H9 (cell line): ENCODE results near the gene ASCC1. TPM values are rescaled to one million over a fixed set of nuclear protein-coding genes. Genes with fewer than 3 reads are reported as not detected.

Experiments used
- DNase-seq: peaks from one replicate; pipeline ENCODE4 v3.0.0-alpha.2; 2017
- H2AFZ ChIP-seq: one replicate; pipeline ENCODE4 v1.6.1; 2013; ENCODE audit warnings: mild to moderate bottlenecking, low read length, control low read depth, moderate library complexity
- H2AK5ac ChIP-seq: 2 replicates; pipeline ENCODE4 v1.6.1; 2013; ENCODE audit warnings: low read length, control low read depth, mixed read lengths; ENCODE audit not compliant: insufficient read length
- H2BK120ac ChIP-seq: one replicate; pipeline ENCODE4 v1.6.1; 2013; ENCODE audit warnings: low read depth, mild to moderate bottlenecking, low read length, control low read depth, inconsistent platforms; ENCODE audit not compliant: poor library complexity, severe bottlenecking
- H2BK12ac ChIP-seq: 2 replicates; pipeline ENCODE4 v1.6.1; 2013; ENCODE audit warnings: low read length, control low read depth, mixed read lengths, low read depth; ENCODE audit not compliant: insufficient read length
- H2BK15ac ChIP-seq: 2 replicates; pipeline ENCODE4 v1.6.1; 2013; ENCODE audit warnings: low read depth, low read length, control low read depth
- H2BK20ac ChIP-seq: one replicate; pipeline ENCODE4 v1.6.1; 2013; ENCODE audit warnings: low read depth, mild to moderate bottlenecking, low read length, control low read depth, inconsistent platforms; ENCODE audit not compliant: poor library complexity, severe bottlenecking
- H2BK5ac ChIP-seq: 2 replicates; pipeline ENCODE4 v1.6.1; 2013; ENCODE audit warnings: low read length, control low read depth, mixed read lengths; ENCODE audit not compliant: insufficient read length
- H3K14ac ChIP-seq: 2 replicates; pipeline ENCODE4 v1.6.1; 2013; ENCODE audit warnings: low read length, control low read depth; ENCODE audit not compliant: insufficient read depth
- H3K18ac ChIP-seq: 2 replicates; pipeline ENCODE4 v1.6.1; 2013; ENCODE audit warnings: low read depth, mild to moderate bottlenecking, mixed read lengths, low read length, control low read depth; ENCODE audit not compliant: insufficient read length
- H3K23ac ChIP-seq: 2 replicates; pipeline ENCODE4 v1.6.1; 2013; ENCODE audit warnings: low read length, control low read depth, mixed read lengths, low read depth; ENCODE audit not compliant: insufficient read length
- H3K23me2 ChIP-seq: 2 replicates; pipeline ENCODE4 v1.6.1; 2013; ENCODE audit warnings: low read depth, mild to moderate bottlenecking, mixed read lengths, low read length, control low read depth; ENCODE audit not compliant: insufficient read length, poor library complexity, severe bottlenecking
- H3K27ac ChIP-seq: 2 replicates; pipeline ENCODE4 v1.5.1; 2013; ENCODE audit warnings: low read length, control low read depth, mixed read lengths, low read depth; ENCODE audit not compliant: insufficient read length
- H3K27me3 ChIP-seq: 2 replicates; pipeline ENCODE4 v1.6.1; 2013; ENCODE audit warnings: low read length, control low read depth, inconsistent platforms; ENCODE audit not compliant: insufficient read depth
- H3K4ac ChIP-seq: 2 replicates; pipeline ENCODE4 v1.6.1; 2013; ENCODE audit warnings: low read depth, mild to moderate bottlenecking, control low read depth, inconsistent platforms, low read length, moderate library complexity
- H3K4me1 ChIP-seq: 2 replicates; pipeline ENCODE4 v1.6.1; 2013; ENCODE audit warnings: low read length, control low read depth, inconsistent platforms; ENCODE audit not compliant: insufficient read depth
- H3K4me2 ChIP-seq: 2 replicates; pipeline ENCODE4 v1.6.1; 2013; ENCODE audit warnings: low read length, control low read depth, mixed read lengths; ENCODE audit not compliant: insufficient read length, insufficient read depth
- H3K56ac ChIP-seq: 2 replicates; pipeline ENCODE4 v1.6.1; 2013; ENCODE audit warnings: low read depth, mild to moderate bottlenecking, mixed read lengths, low read length, control low read depth; ENCODE audit not compliant: insufficient read length
- H3K79me1 ChIP-seq: 2 replicates; pipeline ENCODE4 v1.6.1; 2013; ENCODE audit warnings: low read depth, mild to moderate bottlenecking, moderate library complexity, low read length, control low read depth, inconsistent platforms; ENCODE audit not compliant: insufficient read depth, poor library complexity, severe bottlenecking
- H3K79me2 ChIP-seq: 2 replicates; pipeline ENCODE4 v1.6.1; 2013; ENCODE audit warnings: low read length, control low read depth, inconsistent platforms; ENCODE audit not compliant: insufficient read depth
- H3K9ac ChIP-seq: 2 replicates; pipeline ENCODE4 v1.6.1; 2013; ENCODE audit warnings: low read length, control low read depth, mixed read lengths; ENCODE audit not compliant: insufficient read length; ENCODE audit errors: extremely low read depth
- H3K9me3 ChIP-seq: one replicate; pipeline ENCODE4 v1.6.1; 2013; ENCODE audit warnings: low read depth, low read length, inconsistent platforms; ENCODE audit not compliant: control insufficient read depth
- H3T11ph ChIP-seq: one replicate; pipeline ENCODE4 v1.6.1; 2013; ENCODE audit warnings: mild to moderate bottlenecking, low read length, control low read depth, inconsistent platforms
- H4K20me1 ChIP-seq: one replicate; pipeline ENCODE4 v1.6.1; 2013; ENCODE audit not compliant: control insufficient read depth, insufficient read length, insufficient read depth
- H4K5ac ChIP-seq: 2 replicates; pipeline ENCODE4 v1.6.1; 2013; ENCODE audit warnings: low read depth, mild to moderate bottlenecking, mixed read lengths, low read length, control low read depth; ENCODE audit not compliant: insufficient read length
- H4K8ac ChIP-seq: replicated peaks from 2 replicates; pipeline ENCODE4 v1.6.1; 2013; ENCODE audit warnings: low read length, control low read depth, mixed read lengths, low read depth; ENCODE audit not compliant: insufficient read length
- H4K91ac ChIP-seq: 2 replicates; pipeline ENCODE4 v1.6.1; 2013; ENCODE audit warnings: low read depth, mild to moderate bottlenecking, moderate library complexity, mixed read lengths, low read length, control low read depth; ENCODE audit not compliant: insufficient read length
- H3K27ac Mint-ChIP-seq, 3 experiments: 2 replicates in 2 of 3; 3 replicates in 1 of 3; pipeline ENCODE4 v1.8.0; 2020 to 2021; ENCODE audit warnings: mixed read lengths in 3 of 3, mild to moderate bottlenecking in 1 of 3, moderate library complexity in 1 of 3
- H3K27me3 Mint-ChIP-seq: 2 replicates; pipeline ENCODE4 v1.8.0; 2021; ENCODE audit warnings: low read depth, mild to moderate bottlenecking, moderate library complexity, mixed read lengths
- H3K36me3 Mint-ChIP-seq, 3 experiments: 2 replicates in 2 of 3; 3 replicates in 1 of 3; pipeline ENCODE4 v1.8.0; 2020 to 2021; ENCODE audit warnings: low read depth in 3 of 3, mixed read lengths in 3 of 3; ENCODE audit not compliant: insufficient read depth in 1 of 3
- H3K4me1 Mint-ChIP-seq, 2 experiments: 2 replicates each; pipeline ENCODE4 v1.8.0; 2020; ENCODE audit warnings: mixed read lengths in 2 of 2
- H3K4me3 Mint-ChIP-seq, 2 experiments: 2 replicates in 1 of 2; 3 replicates in 1 of 2; pipeline ENCODE4 v1.8.0; 2020 to 2021; ENCODE audit warnings: mild to moderate bottlenecking in 2 of 2, mixed read lengths in 2 of 2, moderate library complexity in 1 of 2
- H3K9me3 Mint-ChIP-seq, 2 experiments: 2 replicates in 1 of 2; 3 replicates in 1 of 2; pipeline ENCODE4 v1.8.0; 2020; ENCODE audit warnings: mild to moderate bottlenecking in 2 of 2, mixed read lengths in 2 of 2, moderate library complexity in 1 of 2
- WGBS: extraction: QIAGEN DNeasy Blood & Tissue Kit; methylation state at CpG from one replicate; pipeline ENCODE4 v1.1.7; 2013; ENCODE audit warnings: missing lambda C conversion rate, low lambda C conversion rate, mixed read lengths; ENCODE audit not compliant: insufficient read length; ENCODE audit errors: extremely low coverage; 5-methylcytosine and 5-hydroxymethylcytosine counted together
- total RNA-seq: library from RNA; stranded (reverse); gene quantifications from 2 replicates; pipeline ENCODE4 v1.2.1, GENCODE V29; 2021
- TF ChIP-seq, protein P1 (sequence below): fragments of 200-600 bp; sonication (generic); conservative IDR thresholded peaks from 3 replicates; pipeline ENCODE4 v1.8.0; 2021; ENCODE audit warnings: antibody characterized with exemption, mild to moderate bottlenecking

ASCC1 gene
- total RNA-seq, 1 experiment from 2014 or later = 41.2 TPM

DNA sequence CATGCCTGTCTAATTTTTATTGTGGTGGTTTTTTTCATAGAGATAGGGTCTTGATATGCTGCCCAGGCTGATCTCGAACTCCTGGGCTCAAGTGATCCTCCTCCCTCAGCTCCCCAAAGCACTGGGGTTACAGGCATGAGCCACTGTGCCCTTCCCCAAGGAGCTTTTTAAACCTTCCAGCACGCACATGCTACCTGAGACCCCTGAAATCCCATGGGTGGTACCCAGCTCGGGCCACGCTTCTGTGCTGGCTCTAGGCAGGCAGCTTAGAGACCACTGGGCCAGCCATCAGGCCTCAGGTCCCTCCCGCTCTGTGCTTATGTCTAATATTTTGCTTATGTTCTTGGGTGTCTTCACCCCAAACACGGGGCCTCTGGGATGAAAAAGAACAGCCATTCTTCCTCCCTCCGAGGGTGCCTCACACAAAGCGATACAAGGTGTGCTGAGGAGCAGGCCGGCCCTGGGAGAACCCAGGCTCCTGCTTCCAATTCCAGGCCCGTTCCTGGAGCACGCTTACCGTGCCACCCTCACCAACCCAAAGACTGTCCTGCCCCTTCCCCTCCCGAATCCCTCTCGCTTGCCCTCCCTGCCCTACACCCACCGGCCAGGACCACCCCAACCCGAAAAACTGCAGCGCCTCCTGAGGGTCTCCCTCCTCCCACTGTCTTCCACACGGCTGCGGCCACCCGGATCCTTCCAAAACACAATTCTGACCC lies 138.6 kb downstream of the ASCC1 start:
- no peak for DNase-seq

More for the DNA sequence above, 138.6 kb downstream of the ASCC1 start:
- Mint-ChIP-seq H3K9me3 (no peaks in the 10 kb centered on the region), H3K27ac (no peak overlapping the region; a peak in 1 of 7 replicates), H3K4me3 (no peak overlapping the region), H3K36me3 (no peaks in the 10 kb centered on the region), H3K27me3 (no peaks in the 10 kb centered on the region; the same call in none of the 2 replicates), H3K4me1 (peaks cover 6 to 28% of the 10 kb centered on the region in 2 experiments; a peak in 3 of 4 replicates)
- H2BK15ac ChIP-seq = no peak overlapping the region
- H3K79me1 ChIP-seq = no peaks in the 10 kb centered on the region
- no peak overlapping the region for H2AK5ac ChIP-seq
- H3K9me3 ChIP-seq = no peaks in the 10 kb centered on the region
- no peaks in the 10 kb centered on the region for H4K20me1 ChIP-seq
- no peaks in the 10 kb centered on the region for H3K27me3 ChIP-seq
- H2BK20ac ChIP-seq = no peak overlapping the region
- H3K56ac ChIP-seq = no peak overlapping the region
- no peaks in the 10 kb centered on the region for H3K4me1 ChIP-seq
- no peak overlapping the region for H2AFZ ChIP-seq
- no peaks in the 10 kb centered on the region for H3K23me2 ChIP-seq
- no peak overlapping the region for H3K23ac ChIP-seq
- no peak overlapping the region for H3T11ph ChIP-seq
- no peak overlapping the region for H2BK12ac ChIP-seq
- H3K79me2 ChIP-seq = no peaks in the 10 kb centered on the region
- WGBS = no CpG with 5 or more reads among the region's 20 CpGs
- no peak overlapping the region for H3K27ac ChIP-seq
- TF ChIP-seq, protein P1, sequence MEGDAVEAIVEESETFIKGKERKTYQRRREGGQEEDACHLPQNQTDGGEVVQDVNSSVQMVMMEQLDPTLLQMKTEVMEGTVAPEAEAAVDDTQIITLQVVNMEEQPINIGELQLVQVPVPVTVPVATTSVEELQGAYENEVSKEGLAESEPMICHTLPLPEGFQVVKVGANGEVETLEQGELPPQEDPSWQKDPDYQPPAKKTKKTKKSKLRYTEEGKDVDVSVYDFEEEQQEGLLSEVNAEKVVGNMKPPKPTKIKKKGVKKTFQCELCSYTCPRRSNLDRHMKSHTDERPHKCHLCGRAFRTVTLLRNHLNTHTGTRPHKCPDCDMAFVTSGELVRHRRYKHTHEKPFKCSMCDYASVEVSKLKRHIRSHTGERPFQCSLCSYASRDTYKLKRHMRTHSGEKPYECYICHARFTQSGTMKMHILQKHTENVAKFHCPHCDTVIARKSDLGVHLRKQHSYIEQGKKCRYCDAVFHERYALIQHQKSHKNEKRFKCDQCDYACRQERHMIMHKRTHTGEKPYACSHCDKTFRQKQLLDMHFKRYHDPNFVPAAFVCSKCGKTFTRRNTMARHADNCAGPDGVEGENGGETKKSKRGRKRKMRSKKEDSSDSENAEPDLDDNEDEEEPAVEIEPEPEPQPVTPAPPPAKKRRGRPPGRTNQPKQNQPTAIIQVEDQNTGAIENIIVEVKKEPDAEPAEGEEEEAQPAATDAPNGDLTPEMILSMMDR = no peak
- no peak overlapping the region for H2BK5ac ChIP-seq
- H2BK120ac ChIP-seq = no peak overlapping the region
- no peak overlapping the region for H3K9ac ChIP-seq
- H3K18ac ChIP-seq = no peak overlapping the region
- H4K8ac ChIP-seq = no peak overlapping the region
- H4K91ac ChIP-seq = no peak overlapping the region
- H3K4me2 ChIP-seq = no peak overlapping the region
- no peak overlapping the region for H3K4ac ChIP-seq
- H4K5ac ChIP-seq = no peak overlapping the region
- no peak overlapping the region for H3K14ac ChIP-seq
